H1 (cell line): Measurements from ENCODE around the gene MCFD2. TPM values are rescaled to one million over a fixed set of nuclear protein-coding genes. Genes with fewer than 3 reads are reported as not detected.

Experiments used
- EGR1 ChIP-seq: IDR thresholded peaks from 2 replicates; pipeline ENCODE4 v1.6.1; 2011; ENCODE audit warnings: low read depth, low read length, borderline replicate concordance
- GABPA ChIP-seq: IDR thresholded peaks from 2 replicates; pipeline ENCODE4 v1.6.1; 2011; ENCODE audit warnings: mild to moderate bottlenecking, low read length, moderate library complexity, borderline replicate concordance; ENCODE audit not compliant: insufficient read depth
- GTF2F1 ChIP-seq: IDR thresholded peaks from 2 replicates; pipeline ENCODE4 v1.6.1; 2012; ENCODE audit warnings: low read depth, low read length, improper control_type of control experiment, borderline replicate concordance
- RBBP5 ChIP-seq: IDR thresholded peaks from 2 replicates; pipeline ENCODE4 v1.7.1; 2012; ENCODE audit warnings: low read depth, mild to moderate bottlenecking, inconsistent platforms, low read length, moderate library complexity, borderline replicate concordance
- RNF2 ChIP-seq: fragments of 200-900, 300-1000 bp; sonication (generic); IDR thresholded peaks from 2 replicates; pipeline ENCODE4 v1.7.1; 2016; ENCODE audit warnings: borderline replicate concordance, low read depth, mild to moderate bottlenecking, antibody characterized with exemption, low read length; ENCODE audit not compliant: poor library complexity, severe bottlenecking; ENCODE audit errors: missing control alignments
- SIRT6 ChIP-seq: IDR thresholded peaks from one replicate; pipeline ENCODE4 v1.7.1; 2012; ENCODE audit warnings: low read length, inconsistent platforms
- SP2 ChIP-seq: IDR thresholded peaks from 2 replicates; pipeline ENCODE4 v1.6.1; 2012; ENCODE audit warnings: mild to moderate bottlenecking, low read length, inconsistent platforms
- polyA plus RNA-seq, 7 experiments: library from polyadenylated mRNA; depleted of rRNA in 3 of 7; stranded (reverse) in 5 of 7; unstranded in 2 of 7; fragments of >200 nt in 5 of 7; fragments of 200-250 nt in 2 of 7; gene quantifications; 1 replicate in 5 of 7; 2 replicates in 1 of 7; 4 replicates in 1 of 7; pipeline versions ENCODE4 v1.2.1 to v1.2.3, GENCODE V29; 2011 to 2013; ENCODE audit warnings: missing spikeins in 2 of 7, mixed read lengths in 2 of 7
- total RNA-seq: library from RNA; stranded (reverse); fragmentation: NEBNext Ultra II Directional; extraction: Animal tissue kit (Norgen Biotek cat#: 25700); gene quantifications from 2 replicates; pipeline ENCODE4 v1.2.1, GENCODE V29; 2021
- TF ChIP-seq, protein P1 (sequence below): IDR thresholded peaks from 2 replicates; pipeline ENCODE4 v1.6.1; 2012; ENCODE audit warnings: low read length, inconsistent platforms
- TF ChIP-seq, protein P2 (sequence below): IDR thresholded peaks from 2 replicates; pipeline ENCODE4 v1.6.1; 2011; ENCODE audit warnings: low read length, improper control_type of control experiment

The MCFD2 gene
- total and polyA plus RNA-seq, 2 of the 8 experiments (the other 6 are each of a cell fraction or from before 2014, with no cell fraction given), result 35.2 to 76.2 TPM

DNA sequence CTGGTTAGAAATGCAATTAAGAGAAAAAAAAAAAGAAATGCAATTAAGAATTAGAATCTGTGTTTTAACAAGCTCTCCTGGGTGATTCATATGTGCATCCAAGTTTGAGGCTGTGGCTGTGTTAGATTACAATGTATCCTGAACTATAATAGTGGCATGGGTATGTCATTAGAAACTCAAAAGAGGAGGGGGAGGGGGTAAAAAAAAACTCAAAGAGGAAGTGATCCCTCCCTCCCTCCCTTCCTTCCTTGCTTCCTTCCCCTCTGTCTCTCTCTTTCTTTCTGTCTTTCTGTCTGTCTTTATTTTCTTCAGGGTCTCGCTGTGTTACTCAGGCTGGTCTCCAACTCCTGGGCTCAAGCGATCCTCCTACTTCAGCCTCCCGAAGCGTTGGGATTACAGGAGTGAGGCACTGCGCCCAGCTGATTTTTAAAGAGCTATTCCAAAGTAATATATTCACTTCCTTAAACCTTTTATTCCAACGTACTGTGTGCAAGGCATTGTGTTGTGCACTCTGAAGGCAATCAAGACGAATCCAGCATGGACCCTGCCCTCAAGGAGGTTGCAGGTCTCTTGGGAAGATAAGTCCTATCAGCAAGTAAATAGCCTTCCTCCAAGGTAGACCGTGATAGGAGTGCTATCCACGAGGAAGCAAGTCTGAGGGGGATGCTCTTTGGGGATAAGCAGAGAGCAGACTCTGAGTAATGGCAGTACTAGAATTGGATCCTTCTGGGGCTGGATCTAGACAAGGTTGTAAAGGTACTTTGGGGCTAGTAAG, 35.9 kb upstream of the MCFD2 start (continued):
- TF ChIP-seq EGR1, result no peak
- no peak for TF ChIP-seq RBBP5
- no peak for TF ChIP-seq RNF2
- TF ChIP-seq GABPA, result no peak
- TF ChIP-seq SP2, result no peak
- TF ChIP-seq, protein P1, sequence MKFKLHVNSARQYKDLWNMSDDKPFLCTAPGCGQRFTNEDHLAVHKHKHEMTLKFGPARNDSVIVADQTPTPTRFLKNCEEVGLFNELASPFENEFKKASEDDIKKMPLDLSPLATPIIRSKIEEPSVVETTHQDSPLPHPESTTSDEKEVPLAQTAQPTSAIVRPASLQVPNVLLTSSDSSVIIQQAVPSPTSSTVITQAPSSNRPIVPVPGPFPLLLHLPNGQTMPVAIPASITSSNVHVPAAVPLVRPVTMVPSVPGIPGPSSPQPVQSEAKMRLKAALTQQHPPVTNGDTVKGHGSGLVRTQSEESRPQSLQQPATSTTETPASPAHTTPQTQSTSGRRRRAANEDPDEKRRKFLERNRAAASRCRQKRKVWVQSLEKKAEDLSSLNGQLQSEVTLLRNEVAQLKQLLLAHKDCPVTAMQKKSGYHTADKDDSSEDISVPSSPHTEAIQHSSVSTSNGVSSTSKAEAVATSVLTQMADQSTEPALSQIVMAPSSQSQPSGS, result no peak
- no peak for TF ChIP-seq SIRT6
- TF ChIP-seq, protein P2, sequence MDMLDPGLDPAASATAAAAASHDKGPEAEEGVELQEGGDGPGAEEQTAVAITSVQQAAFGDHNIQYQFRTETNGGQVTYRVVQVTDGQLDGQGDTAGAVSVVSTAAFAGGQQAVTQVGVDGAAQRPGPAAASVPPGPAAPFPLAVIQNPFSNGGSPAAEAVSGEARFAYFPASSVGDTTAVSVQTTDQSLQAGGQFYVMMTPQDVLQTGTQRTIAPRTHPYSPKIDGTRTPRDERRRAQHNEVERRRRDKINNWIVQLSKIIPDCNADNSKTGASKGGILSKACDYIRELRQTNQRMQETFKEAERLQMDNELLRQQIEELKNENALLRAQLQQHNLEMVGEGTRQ, result no peak
- no peak for TF ChIP-seq GTF2F1
